ENCODE data around the gene EIF1.
A peak's percentile ranks its signal among the peaks of the same experiment; 100 is the strongest.
"Not testable (repeated sequence)": the region's sequence is repeated elsewhere in the genome, so short reads cannot be mapped to it uniquely, and the experiment has no call there.

EIF1 gene

DNA sequence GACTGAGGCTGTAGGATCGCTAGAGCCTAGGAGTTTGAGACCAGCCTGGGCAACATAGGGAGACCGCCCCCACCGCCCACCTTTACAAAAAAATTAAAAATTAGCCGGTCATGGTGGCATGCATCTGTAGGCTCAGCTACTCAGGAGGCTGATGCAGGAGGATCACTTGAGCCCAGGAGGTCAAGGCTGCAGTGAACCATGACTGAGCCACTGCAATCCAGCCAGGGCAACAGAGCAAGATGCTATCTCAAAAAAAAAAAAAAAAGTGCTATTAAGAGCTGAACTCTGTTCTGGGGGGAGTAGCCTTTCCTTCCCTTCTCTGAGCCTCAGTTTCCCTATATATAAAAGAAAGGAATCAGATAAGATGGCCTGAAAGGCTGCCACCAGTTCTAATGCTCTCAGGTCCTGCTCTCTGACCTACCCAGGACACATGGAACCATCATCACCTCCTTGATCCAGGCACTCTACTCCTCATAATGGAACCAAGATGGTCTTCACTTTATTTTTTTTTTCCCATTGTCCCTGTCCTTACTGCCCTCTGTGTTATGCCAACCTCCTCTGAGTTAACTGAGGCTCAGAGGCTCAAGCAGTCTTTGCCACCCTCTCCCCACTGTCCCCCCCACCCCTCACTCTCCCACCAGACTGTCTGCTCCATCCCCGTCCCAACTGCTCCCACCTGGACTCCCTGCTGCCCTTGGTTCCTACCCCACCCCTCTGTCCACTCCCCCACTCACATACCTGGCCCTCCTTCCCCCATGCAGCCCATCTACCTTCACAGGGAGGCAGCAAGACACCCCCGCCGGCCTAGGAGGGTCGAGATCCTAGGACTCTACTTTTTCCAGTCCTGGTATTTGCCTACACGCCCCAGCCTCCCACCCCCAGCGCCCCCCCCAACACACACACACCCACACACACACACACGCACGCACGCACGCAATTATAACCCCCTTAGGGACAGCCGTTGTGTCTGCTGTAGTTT lies 23.8 kb upstream of the EIF1 start:
- Mint-ChIP-seq H3K4me1 (ENCODE audit: low read depth) (peaks cover 37% of the 10 kb centered on the region), H3K36me3 (no peaks in the 10 kb centered on the region), H3K27ac (peak overlapping the region; percentile 99), H3K9me3 (ENCODE audit: low read depth) (no peaks in the 10 kb centered on the region), H3K27me3 (no peaks in the 10 kb centered on the region), H3K4me3 (peak overlapping the region; percentile 95)

DNA sequence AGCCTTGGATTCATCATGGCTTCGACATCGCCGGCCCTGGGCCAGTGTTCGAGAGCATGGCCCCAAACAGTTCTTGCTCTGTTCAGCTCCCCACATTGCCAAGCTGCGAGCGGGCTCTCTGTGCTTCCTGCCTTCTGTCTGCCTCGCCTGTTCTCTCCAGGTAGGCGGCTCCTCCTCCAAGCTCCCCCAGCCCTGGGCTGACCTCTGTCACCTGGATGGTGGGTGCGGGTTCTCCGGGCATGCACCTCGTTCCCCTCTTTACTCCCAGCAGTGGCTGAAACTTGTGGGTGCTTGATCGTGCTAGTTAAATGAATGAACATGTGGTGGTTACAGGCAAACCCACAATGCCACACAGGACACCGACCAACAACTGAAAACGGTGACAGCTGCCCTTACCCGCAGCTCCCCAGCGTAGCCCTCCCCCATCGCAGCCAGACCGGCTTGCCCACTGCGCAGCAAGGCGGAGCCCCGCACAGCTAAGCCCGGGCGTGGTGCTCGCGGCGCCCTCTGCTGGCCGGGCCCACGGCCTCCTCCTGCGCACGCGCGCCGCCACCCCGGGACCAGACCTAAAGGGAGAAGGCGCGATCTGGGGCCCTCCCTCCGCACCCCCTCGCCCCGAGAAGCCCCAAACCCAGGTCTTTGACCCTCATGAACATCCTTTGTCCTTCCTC lies 23.0 kb upstream of the EIF1 start:
- no peaks in the 10 kb centered on the region for H3K9me3 Mint-ChIP-seq (ENCODE audit: low read depth)
- peaks cover 39% of the 10 kb centered on the region for H3K4me1 Mint-ChIP-seq (ENCODE audit: low read depth)
- H3K36me3 Mint-ChIP-seq, result no peaks in the 10 kb centered on the region
- H3K4me3 Mint-ChIP-seq, result peak overlapping the region; percentile 95
- peak overlapping the region; percentile 99 for H3K27ac Mint-ChIP-seq
- H3K27me3 Mint-ChIP-seq, result no peaks in the 10 kb centered on the region

DNA sequence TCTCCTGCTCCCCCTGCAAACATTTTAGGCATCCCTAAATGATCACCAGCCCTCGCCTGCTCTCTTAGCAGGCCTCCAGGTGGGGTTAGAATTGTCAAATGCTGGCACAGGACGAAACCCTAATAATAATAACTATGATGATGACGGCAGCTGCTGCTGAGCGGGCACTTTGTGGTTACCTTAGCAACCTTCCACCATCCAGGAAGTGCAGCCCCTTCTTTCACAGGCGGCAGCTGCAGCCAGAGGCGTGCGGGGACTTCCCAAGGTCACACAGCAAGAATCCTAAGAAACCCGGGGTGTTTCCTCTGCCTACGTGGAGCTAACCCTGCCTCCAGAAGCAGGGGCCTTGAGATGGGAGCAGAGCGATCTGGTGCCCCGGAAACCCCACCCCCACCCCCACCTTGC lies 22.4 kb upstream of the EIF1 start:
- H3K27me3 Mint-ChIP-seq, result no peaks in the 10 kb centered on the region
- peaks cover 39% of the 10 kb centered on the region for H3K4me1 Mint-ChIP-seq (ENCODE audit: low read depth)
- H3K9me3 Mint-ChIP-seq (ENCODE audit: low read depth), result no peaks in the 10 kb centered on the region
- peak overlapping the region; percentile 99 for H3K27ac Mint-ChIP-seq
- no peaks in the 10 kb centered on the region for H3K36me3 Mint-ChIP-seq
- peak overlapping the region; percentile 95 for H3K4me3 Mint-ChIP-seq

DNA sequence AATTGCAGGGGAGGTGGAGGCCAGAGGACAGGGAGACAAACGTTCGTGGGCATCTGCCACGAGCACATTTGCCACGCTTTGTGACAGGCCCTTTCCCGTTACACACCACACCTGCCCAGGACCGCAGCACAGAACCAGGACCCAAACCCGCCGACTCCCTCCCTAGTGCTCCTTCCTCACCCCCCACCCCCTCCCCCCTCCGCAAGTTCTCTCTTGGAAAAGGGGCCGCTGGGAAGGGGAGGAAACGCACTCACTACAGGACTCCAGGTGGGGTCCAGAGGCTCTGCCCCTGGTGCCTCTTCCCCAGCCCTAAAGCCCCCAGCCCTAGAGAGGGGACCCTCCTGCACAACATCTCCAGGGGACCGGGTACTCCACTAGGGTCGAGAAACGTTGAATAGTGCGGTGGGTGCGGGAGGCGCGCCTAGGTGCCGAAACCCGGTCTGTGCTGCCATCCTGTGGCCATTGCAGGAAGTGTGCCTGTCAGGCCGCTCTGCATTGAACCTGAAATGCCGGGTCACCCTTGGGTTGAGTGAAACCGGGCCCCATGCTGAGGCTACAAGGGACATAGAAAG lies 21.9 kb upstream of the EIF1 start:
- H3K9me3 Mint-ChIP-seq (ENCODE audit: low read depth), result no peaks in the 10 kb centered on the region
- H3K4me1 Mint-ChIP-seq (ENCODE audit: low read depth), result peaks cover 39% of the 10 kb centered on the region
- H3K36me3 Mint-ChIP-seq, result no peaks in the 10 kb centered on the region
- peak overlapping the region; percentile 99 for H3K27ac Mint-ChIP-seq
- peak overlapping the region; percentile 95 for H3K4me3 Mint-ChIP-seq
- H3K27me3 Mint-ChIP-seq, result no peaks in the 10 kb centered on the region

DNA sequence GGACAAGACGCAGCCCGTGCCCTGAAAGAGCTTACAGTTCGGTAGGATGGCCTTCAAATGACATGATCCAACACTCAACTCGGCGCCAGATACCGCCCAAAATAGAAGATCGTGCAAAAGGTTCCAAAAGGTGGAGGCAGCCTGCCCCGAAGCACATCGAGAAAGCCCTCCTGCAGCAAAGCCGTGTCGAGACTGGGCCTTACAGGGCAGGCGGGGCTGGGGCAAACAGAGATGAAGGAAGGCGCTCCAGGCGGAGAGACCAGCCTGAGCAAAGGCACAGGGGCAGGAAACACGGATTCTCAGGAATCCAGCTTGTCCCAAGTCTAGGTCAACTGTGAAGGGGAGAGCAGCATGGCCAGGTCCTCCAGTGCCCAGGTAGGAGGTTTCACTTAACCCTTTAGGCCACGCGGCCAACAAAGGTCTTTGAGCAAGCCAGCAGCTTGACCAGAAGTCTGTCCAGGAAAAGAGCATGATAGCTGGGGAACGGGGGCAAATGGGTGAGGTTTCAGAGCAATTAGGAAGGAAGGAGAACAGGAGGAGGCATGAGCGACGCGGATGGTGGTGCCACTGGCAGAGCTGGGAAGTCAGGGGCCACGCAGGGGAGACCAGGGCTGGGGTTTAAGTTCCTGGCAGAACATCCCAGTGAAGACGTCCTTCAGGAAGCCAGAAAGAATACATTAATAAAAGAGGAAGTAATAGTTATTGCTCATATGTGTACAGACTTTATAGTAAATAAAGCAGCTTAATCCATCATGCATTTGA lies 21.2 kb upstream of the EIF1 start:
- Mint-ChIP-seq H3K27me3 (no peaks in the 10 kb centered on the region), H3K4me1 (ENCODE audit: low read depth) (peaks cover 43% of the 10 kb centered on the region), H3K27ac (no peak overlapping the region), H3K9me3 (ENCODE audit: low read depth) (no peaks in the 10 kb centered on the region), H3K36me3 (no peaks in the 10 kb centered on the region), H3K4me3 (peak overlapping the region; percentile 95)

DNA sequence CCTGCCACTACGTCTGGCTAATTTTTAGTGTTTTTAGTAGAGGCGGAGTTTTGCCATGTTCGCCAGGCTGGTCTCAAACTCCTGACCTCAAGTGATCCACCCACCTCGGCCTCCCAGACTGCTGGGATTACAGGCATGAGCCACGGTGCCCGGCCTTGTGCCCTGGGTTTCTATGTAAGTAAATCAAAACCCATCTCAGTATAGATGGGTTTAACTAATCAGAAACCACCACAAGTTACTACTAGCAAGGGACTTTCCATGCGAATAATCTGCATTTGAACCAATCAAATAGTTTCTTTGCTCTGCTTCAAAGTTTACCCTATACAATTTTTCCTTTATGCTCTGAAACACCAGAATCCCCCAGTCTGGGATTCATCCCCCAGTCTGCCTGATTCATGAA lies 16.5 kb upstream of the EIF1 start:
- Mint-ChIP-seq H3K27me3 (no peaks in the 10 kb centered on the region), H3K27ac (peak overlapping the region; percentile 28), H3K9me3 (ENCODE audit: low read depth) (no peaks in the 10 kb centered on the region), H3K4me3 (no peak overlapping the region), H3K36me3 (no peaks in the 10 kb centered on the region), H3K4me1 (ENCODE audit: low read depth) (peaks cover 36% of the 10 kb centered on the region)

DNA sequence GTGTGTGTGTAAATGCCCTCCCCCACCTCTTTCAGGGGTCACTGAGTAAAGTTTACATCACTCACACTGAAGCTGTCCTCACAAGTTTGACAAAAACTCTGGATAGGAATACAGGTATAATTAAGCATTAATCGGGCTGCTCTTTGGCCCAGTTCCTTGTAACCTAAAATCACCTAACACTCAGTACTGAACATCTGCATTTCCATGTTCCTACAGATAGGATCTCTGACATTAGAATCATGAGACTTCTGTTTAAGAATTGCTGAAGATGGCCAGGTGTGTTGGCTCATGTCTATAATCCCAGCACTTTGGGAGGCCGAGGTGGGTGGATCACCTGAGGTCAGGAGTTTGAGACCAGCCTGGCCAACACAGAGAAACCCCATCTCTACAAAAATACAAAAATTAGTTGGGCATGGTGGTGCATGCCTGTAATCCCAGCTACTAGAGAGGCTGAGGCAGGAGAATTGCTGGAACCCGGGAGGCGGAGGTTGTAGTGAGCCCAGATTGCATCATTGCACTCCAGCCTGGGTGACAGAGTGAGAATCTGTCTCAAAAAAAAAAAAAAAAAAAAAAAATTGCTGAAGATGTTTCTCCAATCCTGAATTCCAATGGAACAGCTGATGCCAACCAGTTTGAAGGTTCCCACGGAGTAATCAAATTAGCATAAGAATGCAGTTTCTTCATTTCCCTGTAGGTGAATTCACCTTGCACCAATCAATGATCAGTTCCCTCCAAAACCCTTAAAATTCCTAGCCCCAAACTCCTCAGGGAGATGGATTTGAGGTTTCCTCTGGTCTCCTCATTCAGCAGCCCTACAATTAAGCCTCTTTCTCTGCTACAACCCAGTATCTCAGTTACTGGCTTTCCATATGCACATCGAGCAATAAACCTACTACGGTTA lies 13.3 kb upstream of the EIF1 start:
- H3K9me3 Mint-ChIP-seq (ENCODE audit: low read depth); H3K36me3 Mint-ChIP-seq; H3K27me3 Mint-ChIP-seq; H3K27ac Mint-ChIP-seq; H3K4me3 Mint-ChIP-seq: not testable (repeated sequence)
- H3K4me1 Mint-ChIP-seq (ENCODE audit: low read depth), result peaks cover 39% of the 10 kb centered on the region

DNA sequence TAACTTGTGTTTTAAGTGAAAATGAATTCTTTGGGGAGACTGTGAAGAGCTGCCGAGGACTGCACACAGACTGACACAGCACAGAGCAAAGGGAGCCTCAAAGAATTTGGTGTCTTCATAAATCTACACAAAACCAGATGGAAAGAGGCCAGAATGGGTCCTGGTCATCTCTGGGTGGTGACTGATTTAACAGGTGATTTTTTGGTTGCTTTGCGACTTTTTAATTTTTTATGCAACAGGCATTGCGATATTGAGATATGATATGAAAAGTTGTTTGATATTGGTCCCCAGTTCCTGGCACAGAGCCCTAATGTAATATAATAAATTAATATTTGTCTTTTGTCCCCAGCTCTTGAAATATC lies 12.6 kb upstream of the EIF1 start:
- no peak overlapping the region for H3K27ac Mint-ChIP-seq
- peaks cover 39% of the 10 kb centered on the region for H3K4me1 Mint-ChIP-seq (ENCODE audit: low read depth)
- H3K4me3 Mint-ChIP-seq, result no peak overlapping the region
- H3K27me3 Mint-ChIP-seq, result no peaks in the 10 kb centered on the region
- H3K36me3 Mint-ChIP-seq, result no peaks in the 10 kb centered on the region
- no peaks in the 10 kb centered on the region for H3K9me3 Mint-ChIP-seq (ENCODE audit: low read depth)

DNA sequence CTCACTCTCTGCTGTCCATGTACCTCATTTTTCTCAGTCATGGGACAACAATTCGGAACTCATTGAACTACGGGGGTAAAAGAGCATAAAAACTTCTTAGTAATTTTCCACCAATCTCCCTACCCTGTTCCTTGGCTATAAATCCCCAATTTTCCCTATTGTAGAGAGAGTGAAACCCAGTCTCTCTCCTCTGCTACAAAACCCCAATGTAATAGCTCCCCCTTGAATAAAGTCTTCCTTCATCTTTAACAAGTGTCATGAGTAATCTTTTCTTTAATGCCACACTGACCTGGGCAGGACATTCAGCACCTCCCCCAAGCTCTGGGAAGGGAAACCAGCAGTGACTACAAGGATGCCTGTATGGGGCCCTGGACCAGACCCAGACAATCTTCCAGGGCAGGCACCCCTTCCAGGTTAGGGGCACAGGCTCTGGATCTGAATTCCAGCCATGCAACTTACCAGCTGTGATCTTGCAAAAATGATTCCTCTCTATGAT lies 10.2 kb upstream of the EIF1 start:
- Mint-ChIP-seq H3K4me3 (peak overlapping the region; percentile 88), H3K4me1 (ENCODE audit: low read depth) (peaks cover 31% of the 10 kb centered on the region), H3K27ac (peak overlapping the region; percentile 97), H3K9me3 (ENCODE audit: low read depth) (no peaks in the 10 kb centered on the region), H3K36me3 (no peaks in the 10 kb centered on the region), H3K27me3 (no peaks in the 10 kb centered on the region)

DNA sequence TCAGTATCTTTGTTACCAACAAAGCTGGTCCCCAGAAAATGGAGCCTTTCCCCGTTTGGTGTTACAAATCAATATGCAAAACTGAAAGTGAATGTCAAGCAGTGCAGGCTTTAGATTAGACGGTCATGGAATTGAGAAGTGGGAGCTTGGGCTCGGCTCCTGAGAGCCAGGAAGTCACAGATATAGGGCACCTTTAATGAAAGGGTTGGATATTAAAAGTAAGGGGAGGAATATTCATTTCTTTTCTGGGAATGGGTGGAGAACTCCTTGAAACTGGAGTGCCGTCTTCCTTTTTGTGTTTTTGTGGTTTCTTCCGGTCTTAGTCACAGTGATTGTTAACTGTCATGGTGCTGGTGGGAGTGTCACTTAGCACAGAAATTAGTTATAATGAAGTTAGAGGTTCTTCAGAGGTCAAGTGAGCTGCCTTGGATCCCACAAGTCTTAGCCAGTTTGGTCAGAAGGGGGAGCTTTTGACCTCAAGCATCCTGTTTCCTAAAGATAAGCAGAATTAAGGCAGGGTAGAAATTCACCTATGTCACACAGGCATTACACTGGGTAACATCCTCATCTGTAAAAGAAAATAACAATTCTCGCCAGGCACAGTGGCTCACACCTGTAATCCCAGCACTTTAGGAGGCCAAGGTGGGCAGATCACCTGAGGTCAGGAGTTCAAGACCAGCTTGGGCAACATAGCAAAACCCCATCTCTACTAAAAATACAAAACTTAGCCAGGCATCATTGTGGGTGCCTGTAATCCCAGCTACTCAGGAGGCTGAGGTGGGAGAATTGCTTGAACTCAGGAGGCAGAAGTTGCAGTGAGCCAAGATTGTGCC lies 9.6 kb upstream of the EIF1 start:
- peak overlapping the region; percentile 88 for H3K4me3 Mint-ChIP-seq
- no peaks in the 10 kb centered on the region for H3K36me3 Mint-ChIP-seq

DNA sequence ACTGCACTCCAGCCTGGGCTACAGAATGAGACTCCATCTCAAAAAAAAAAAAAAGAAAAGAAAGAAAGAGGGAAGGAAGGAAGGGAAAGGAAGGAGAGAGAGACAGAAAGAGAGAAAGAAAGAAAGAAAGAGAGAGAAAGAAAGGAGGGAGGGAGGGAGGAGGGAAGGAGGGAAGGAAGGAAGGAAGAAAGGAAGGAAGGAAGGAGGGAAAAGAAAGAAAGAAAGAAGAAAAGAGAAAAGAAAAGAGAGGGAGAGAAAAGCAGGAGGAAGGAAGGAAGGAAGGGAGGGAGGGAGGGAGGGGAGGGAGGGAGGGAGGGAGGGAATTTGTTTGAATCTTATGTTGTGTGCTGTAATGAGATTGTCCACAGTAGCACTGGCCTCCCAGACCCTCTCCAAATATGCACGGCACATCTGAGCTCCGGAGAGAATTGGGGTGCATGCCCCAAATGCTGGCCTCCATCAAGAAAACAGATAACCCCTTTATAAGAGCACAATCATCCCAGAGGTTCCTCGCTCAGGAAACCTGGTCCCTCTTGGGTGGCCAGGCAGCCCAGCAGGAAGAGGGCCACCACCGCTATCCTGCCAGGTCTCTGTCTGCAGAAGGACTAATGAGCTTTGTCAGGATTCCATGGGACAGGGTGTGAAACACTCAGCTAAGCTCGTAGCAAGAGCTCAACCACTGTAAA lies 8.8 kb upstream of the EIF1 start:
- peak overlapping the region; percentile 97 for H3K27ac Mint-ChIP-seq
- no peaks in the 10 kb centered on the region for H3K27me3 Mint-ChIP-seq
- H3K9me3 Mint-ChIP-seq (ENCODE audit: low read depth), result no peaks in the 10 kb centered on the region
- H3K4me3 Mint-ChIP-seq, result peak overlapping the region; percentile 88
- no peaks in the 10 kb centered on the region for H3K36me3 Mint-ChIP-seq
- H3K4me1 Mint-ChIP-seq (ENCODE audit: low read depth), result peaks cover 31% of the 10 kb centered on the region

More for the DNA sequence above, 9.6 kb upstream of the EIF1 start:
- peak overlapping the region; percentile 97 for H3K27ac Mint-ChIP-seq
- H3K4me1 Mint-ChIP-seq (ENCODE audit: low read depth), result peaks cover 31% of the 10 kb centered on the region
- H3K27me3 Mint-ChIP-seq, result no peaks in the 10 kb centered on the region
- no peaks in the 10 kb centered on the region for H3K9me3 Mint-ChIP-seq (ENCODE audit: low read depth)

DNA sequence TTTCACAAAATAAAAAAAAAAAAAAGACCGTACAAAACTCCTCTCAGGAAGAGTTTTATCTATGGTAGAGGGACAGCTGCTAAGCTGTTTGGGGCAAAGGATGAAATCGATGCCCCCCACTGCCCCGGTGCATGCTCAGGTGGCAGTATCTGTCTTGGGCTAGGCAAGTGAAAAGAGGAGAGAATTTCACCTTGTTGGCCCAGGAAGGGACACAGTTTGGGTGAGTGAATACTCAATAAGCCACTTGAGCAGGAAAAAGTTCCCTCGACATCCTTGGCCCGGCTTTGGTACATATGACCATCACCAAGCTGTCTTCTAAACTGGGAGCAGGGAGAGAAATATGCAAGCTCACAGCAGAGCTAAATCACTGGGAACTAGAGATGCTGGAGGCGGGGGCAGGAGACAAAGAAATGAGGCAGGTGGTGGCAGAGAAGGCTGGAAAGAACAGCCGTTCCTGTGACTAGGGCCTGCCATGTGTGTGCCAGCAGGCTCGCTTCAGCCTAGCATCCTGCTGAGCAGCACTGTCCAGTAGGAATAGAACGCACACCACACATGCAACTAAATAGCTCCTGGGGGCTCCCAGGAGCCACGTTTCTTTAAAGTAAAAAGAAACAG lies 8.2 kb upstream of the EIF1 start:
- Mint-ChIP-seq H3K36me3 (no peaks in the 10 kb centered on the region), H3K27ac (no peak overlapping the region), H3K9me3 (ENCODE audit: low read depth) (no peaks in the 10 kb centered on the region), H3K4me1 (ENCODE audit: low read depth) (peaks cover 32% of the 10 kb centered on the region), H3K4me3 (no peak overlapping the region), H3K27me3 (no peaks in the 10 kb centered on the region)
